Keratinocyte (primary cell): ENCODE data around the gene CDH12.

ENCODE experiments used
- CTCF ChIP-seq, 3 experiments: IDR thresholded peaks in 1 of 3; conservative IDR thresholded peaks in 1 of 3; optimal IDR thresholded peaks in 1 of 3; 2 replicates in 2 of 3; 3 replicates in 1 of 3; pipeline versions ENCODE3 to v1.5.1; 2011; ENCODE audit warnings: low read length in 3 of 3, mild to moderate bottlenecking in 3 of 3, moderate library complexity in 2 of 3, control low read depth in 1 of 3, inconsistent platforms in 1 of 3; ENCODE audit not compliant: insufficient read depth in 2 of 3; ENCODE audit errors: extremely low read depth in 1 of 3
- EZH2 ChIP-seq: IDR thresholded peaks from one replicate; pipeline ENCODE4 v1.6.1; 2012; ENCODE audit warnings: inconsistent platforms, mild to moderate bottlenecking, low read length, moderate library complexity

- TF ChIP-seq CTCF (optimal IDR thresholded peaks at IDR 0.05 in 1 of 3, IDR thresholded peaks at IDR 0.05 in 1 of 3, conservative IDR thresholded peaks at IDR 0.05 in 1 of 3; ENCODE audit: extremely low read depth in 1 of 3, insufficient read depth in 2 of 3, low read length in 3 of 3): no peak
- TF ChIP-seq EZH2: no peak
Observed at GRCh38 chr5:22500556-22500955, 352.6 kb downstream of the CDH12 start.
